Aorta (tissue), 5 donors: Measurements from ENCODE around the gene SPEN. TPM values are rescaled to one million over a fixed set of nuclear protein-coding genes. Genes with fewer than 3 reads are reported as not detected.

Experiments used
- ATAC-seq: fragments of 200-7000 bp; cut with Tn5 transposase; one replicate; pipeline ENCODE4 v1.9.1; 2022; ENCODE audit warnings: moderate library complexity; ENCODE audit not compliant: low FRiP score
- DNase-seq, 2 donors: peaks; one replicate each; pipeline ENCODE4 v3.0.0-alpha.2; 2020
- H3K27ac ChIP-seq, 2 donors: one replicate each; pipeline ENCODE4 v1.5.1; 2013; ENCODE audit warnings: low read length in 2 of 2, mild to moderate bottlenecking in 2 of 2, moderate library complexity in 2 of 2, control low read depth in 1 of 2, inconsistent platforms in 1 of 2, low read depth in 1 of 2
- H3K27me3 ChIP-seq, 2 donors: one replicate each; pipeline ENCODE4 v1.6.1; 2013; ENCODE audit warnings: control low read depth in 1 of 2, low read length in 1 of 2, mild to moderate bottlenecking in 1 of 2, moderate library complexity in 1 of 2; ENCODE audit not compliant: insufficient read depth in 2 of 2, control insufficient read depth in 1 of 2
- H3K36me3 ChIP-seq, 2 donors: one replicate each; pipeline ENCODE4 v1.6.1; 2013; ENCODE audit warnings: control low read depth in 1 of 2, low read length in 1 of 2, mild to moderate bottlenecking in 1 of 2; ENCODE audit not compliant: insufficient read depth in 2 of 2, control insufficient read depth in 1 of 2
- H3K4me1 ChIP-seq, 2 donors: one replicate each; pipeline ENCODE4 v1.6.1; 2013; ENCODE audit warnings: low read length in 2 of 2, control low read depth in 1 of 2, mild to moderate bottlenecking in 1 of 2, moderate library complexity in 1 of 2; ENCODE audit not compliant: insufficient read depth in 2 of 2, control insufficient read depth in 1 of 2
- H3K4me3 ChIP-seq, 2 donors: one replicate each; pipeline ENCODE4 v1.5.1; 2013; ENCODE audit warnings: low read length in 2 of 2, control low read depth in 1 of 2, mild to moderate bottlenecking in 1 of 2
- H3K9me3 ChIP-seq: one replicate; pipeline ENCODE4 v1.6.1; 2013; ENCODE audit warnings: mild to moderate bottlenecking, low read length; ENCODE audit not compliant: control insufficient read depth
- WGBS, 2 donors: extraction: QIAGEN DNeasy Blood & Tissue Kit; methylation state at CpG; one replicate each; pipeline ENCODE4 v1.1.7; 2013; 5-methylcytosine and 5-hydroxymethylcytosine counted together
- intact Hi-C, 2 donors: fragments of 100-400 bp; cut with DNase I; formaldehyde crosslinking; loops; one replicate each; pipeline versions ENCODE4 v1.14.2 to v1.15.0; 2022
- polyA plus RNA-seq, 2 donors: library from polyadenylated mRNA; stranded (reverse); fragments of 200-250 nt; gene quantifications; one replicate each; pipeline ENCODE4 v1.2.3, GENCODE V29; 2013
- total RNA-seq, 2 donors: library from RNA; stranded (reverse); fragmentation: NEBNext Ultra II Directional; extraction: Animal tissue kit (Norgen Biotek cat#: 25700); gene quantifications; one replicate each; pipeline ENCODE4 v1.2.1, GENCODE V29; 2021
- donor health status: healthy with polysubstance abuse.
- donor health status: Bipolar disorder and iron deficiency.
- donor health status: DM: no; HTN: no; CAD: no.
- donor health status: DM: no; HTN: no; CAD: no.
- donor health status: DM: yes; HTN: yes; CAD: no.

Gene SPEN
- total and polyA plus RNA-seq, 4 donors: 19.8 to 102 (median 51.7) TPM

- Histone ChIP-seq H3K9me3 (no peaks in the 10 kb centered on the region), H3K4me3 (no peak overlapping the region), H3K36me3 (no peaks in the 10 kb centered on the region), H3K27me3 (no peaks in the 10 kb centered on the region), H3K27ac (no peak overlapping the region), H3K4me1 (no peaks in the 10 kb centered on the region)
- 55% methylated on average over 2 of the region's 2 CpGs for WGBS, 2 donors
- DNase-seq: no peak
- no peak for ATAC-seq
- intact Hi-C loops: no loop called here
Measured at GRCh38 chr1:15863156-15863901, 15.8 kb downstream of the SPEN start.

GRCh38 chr1:15866721-15867201, 19.3 kb downstream of the SPEN start:
- Histone ChIP-seq H3K4me3 (no peak overlapping the region), H3K27me3 (no peaks in the 10 kb centered on the region), H3K9me3 (no peaks in the 10 kb centered on the region), H3K4me1 (no peaks in the 10 kb centered on the region), H3K27ac (no peak overlapping the region), H3K36me3 (no peaks in the 10 kb centered on the region)
- intact Hi-C loops: no loop called here
- WGBS, 2 donors: 89 to 90% methylated on average over 3 of the region's 3 CpGs
- no peak for ATAC-seq
- no peak for DNase-seq

- Histone ChIP-seq H3K4me1 (no peaks in the 10 kb centered on the region), H3K27ac (no peak overlapping the region), H3K9me3 (no peaks in the 10 kb centered on the region), H3K36me3 (no peaks in the 10 kb centered on the region), H3K27me3 (no peaks in the 10 kb centered on the region), H3K4me3 (no peak overlapping the region)
- 83% methylated on average over 3 of the region's 3 CpGs for WGBS, 2 donors
- intact Hi-C loops: no loop called here
- DNase-seq (no peak), ATAC-seq (no peak)
Measured at GRCh38 chr1:15867288-15867687, 19.8 kb downstream of the SPEN start.

GRCh38 chr1:15869413-15869812, 21.9 kb downstream of the SPEN start:
- DNase-seq: no peak
- no peaks in the 10 kb centered on the region for H3K27me3 ChIP-seq
- no peak overlapping the region for H3K4me3 ChIP-seq
- H3K4me1 ChIP-seq: peaks cover 3% of the 10 kb centered on the region in 2 donors
- no peaks in the 10 kb centered on the region for H3K36me3 ChIP-seq
- H3K9me3 ChIP-seq: no peaks in the 10 kb centered on the region
- no peak overlapping the region for H3K27ac ChIP-seq
- WGBS, 2 donors: 99 to 100% methylated on average over 2 of the region's 2 CpGs
- ATAC-seq: no peak
- intact Hi-C loops: no loop called here

- DNase-seq: no peak
- peaks cover 3% of the 10 kb centered on the region in 2 donors for H3K4me1 ChIP-seq
- H3K27me3 ChIP-seq: no peaks in the 10 kb centered on the region
- ATAC-seq: no peak
- no peak overlapping the region for H3K4me3 ChIP-seq
- 29 to 44% methylated on average over 1 of the region's 1 CpG for WGBS, 2 donors
- no peaks in the 10 kb centered on the region for H3K36me3 ChIP-seq
- no peak overlapping the region for H3K27ac ChIP-seq
- intact Hi-C loops: no loop called here
- H3K9me3 ChIP-seq: no peaks in the 10 kb centered on the region
Measured at GRCh38 chr1:15870421-15870820, 22.9 kb downstream of the SPEN start.

GRCh38 chr1:15874471-15874870, 27.0 kb downstream of the SPEN start:
- 44 to 45% methylated on average over 1 of the region's 1 CpG for WGBS, 2 donors
- DNase-seq (no peak), ATAC-seq (no peak)
- H3K4me3 ChIP-seq: no peak overlapping the region
- H3K27me3 ChIP-seq: no peaks in the 10 kb centered on the region
- no peaks in the 10 kb centered on the region for H3K36me3 ChIP-seq
- H3K9me3 ChIP-seq: no peaks in the 10 kb centered on the region
- intact Hi-C loops: no loop called here
- H3K27ac ChIP-seq: no peak overlapping the region
- peaks cover 3 to 8% of the 10 kb centered on the region in 2 donors for H3K4me1 ChIP-seq

GRCh38 chr1:15876357-15877055, 29.0 kb downstream of the SPEN start:
- no peak overlapping the region for H3K27ac ChIP-seq

GRCh38 chr1:15881961-15882360, 34.5 kb downstream of the SPEN start:
- DNase-seq (no peak), ATAC-seq (no peak)
- Histone ChIP-seq H3K9me3 (no peaks in the 10 kb centered on the region), H3K27ac (no peak overlapping the region), H3K36me3 (peaks cover 0 to 2% of the 10 kb centered on the region in 2 donors), H3K4me1 (peaks cover 0 to 3% of the 10 kb centered on the region in 2 donors), H3K4me3 (no peak overlapping the region), H3K27me3 (no peaks in the 10 kb centered on the region)
- 85 to 88% methylated on average over 5 of the region's 5 CpGs for WGBS, 2 donors
- intact Hi-C loops: loop anchor here (5.0 kb wide), 1 partner anchor 35 kb away; the partner anchor contains the start of gene SPEN (in 2 of the 2)

More at GRCh38 chr1:15876357-15877055, 29.0 kb downstream of the SPEN start:
- intact Hi-C loops: no loop called here
- WGBS, 2 donors: 88 to 89% methylated on average over 12 of the region's 12 CpGs
- Histone ChIP-seq H3K4me3 (no peak overlapping the region), H3K9me3 (no peaks in the 10 kb centered on the region), H3K36me3 (peaks cover 0 to 2% of the 10 kb centered on the region in 2 donors), H3K27me3 (no peaks in the 10 kb centered on the region), H3K4me1 (peaks cover 3 to 8% of the 10 kb centered on the region in 2 donors)
- DNase-seq (no peak), ATAC-seq (no peak)
